Tibial nerve (tissue), 4 donors: Measurements from ENCODE around the gene PPP2R2C.

ENCODE experiments used
- EP300 ChIP-seq, 2 donors: sonication (generic); formaldehyde crosslinking; IDR thresholded peaks; one replicate each; pipeline ENCODE4 v1.6.1; 2017; ENCODE audit warnings: antibody characterized with exemption in 2 of 2, mild to moderate bottlenecking in 1 of 2
- POLR2A ChIP-seq, 2 donors: fragments of 450-650 bp; IDR thresholded peaks; one replicate each; pipeline ENCODE4 v1.6.1; 2017; ENCODE audit warnings: antibody characterized with exemption in 2 of 2, mild to moderate bottlenecking in 2 of 2, moderate library complexity in 2 of 2
- TF ChIP-seq, protein P1 (sequence below), 5 experiments: fragments of 200-600 bp in 3 of 5; fragments of 450-650 bp in 2 of 5; sonication (generic) in 3 of 5; IDR thresholded peaks; one replicate each; pipeline ENCODE4 v1.5.1; 2016 to 2019; ENCODE audit warnings: antibody characterized with exemption in 5 of 5, mild to moderate bottlenecking in 3 of 5, moderate library complexity in 2 of 5

DNA sequence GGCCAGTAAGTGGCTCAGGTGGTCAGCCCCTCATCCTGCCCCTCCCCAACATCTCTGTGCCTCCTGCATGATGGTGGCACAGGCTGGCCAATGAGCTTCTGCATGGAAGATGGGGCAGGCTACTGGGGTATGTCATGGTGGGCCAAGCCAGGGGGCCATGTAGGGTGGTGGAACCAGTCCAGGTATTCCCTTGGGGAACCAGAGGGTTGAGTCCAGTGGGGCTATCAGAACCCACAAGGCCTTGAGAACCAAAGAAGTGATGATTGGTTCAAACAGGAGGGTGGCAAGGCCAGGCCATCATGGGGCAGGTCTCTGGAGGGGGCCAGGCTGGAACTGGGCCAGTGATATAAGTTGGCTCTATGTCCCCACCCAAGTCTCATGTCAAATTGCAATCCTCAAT is 18.8 kb upstream of the PPP2R2C start:
- TF ChIP-seq, protein P1, sequence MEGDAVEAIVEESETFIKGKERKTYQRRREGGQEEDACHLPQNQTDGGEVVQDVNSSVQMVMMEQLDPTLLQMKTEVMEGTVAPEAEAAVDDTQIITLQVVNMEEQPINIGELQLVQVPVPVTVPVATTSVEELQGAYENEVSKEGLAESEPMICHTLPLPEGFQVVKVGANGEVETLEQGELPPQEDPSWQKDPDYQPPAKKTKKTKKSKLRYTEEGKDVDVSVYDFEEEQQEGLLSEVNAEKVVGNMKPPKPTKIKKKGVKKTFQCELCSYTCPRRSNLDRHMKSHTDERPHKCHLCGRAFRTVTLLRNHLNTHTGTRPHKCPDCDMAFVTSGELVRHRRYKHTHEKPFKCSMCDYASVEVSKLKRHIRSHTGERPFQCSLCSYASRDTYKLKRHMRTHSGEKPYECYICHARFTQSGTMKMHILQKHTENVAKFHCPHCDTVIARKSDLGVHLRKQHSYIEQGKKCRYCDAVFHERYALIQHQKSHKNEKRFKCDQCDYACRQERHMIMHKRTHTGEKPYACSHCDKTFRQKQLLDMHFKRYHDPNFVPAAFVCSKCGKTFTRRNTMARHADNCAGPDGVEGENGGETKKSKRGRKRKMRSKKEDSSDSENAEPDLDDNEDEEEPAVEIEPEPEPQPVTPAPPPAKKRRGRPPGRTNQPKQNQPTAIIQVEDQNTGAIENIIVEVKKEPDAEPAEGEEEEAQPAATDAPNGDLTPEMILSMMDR (IDR thresholded peaks at IDR 0.05): no peak
- TF ChIP-seq POLR2A (IDR thresholded peaks at IDR 0.05) (no peak), EP300 (IDR thresholded peaks at IDR 0.05) (no peak)
